Measurements from ENCODE around the gene CUX1. TPM values are rescaled to one million over a fixed set of nuclear protein-coding genes. Genes with fewer than 3 reads are reported as not detected.
"Not testable (repeated sequence)": the region's sequence is repeated elsewhere in the genome, so short reads cannot be mapped to it uniquely, and the experiment has no call there.

The CUX1 gene
- total RNA-seq, 2 donors from 2014 or later = 87.6 to 120 TPM

DNA sequence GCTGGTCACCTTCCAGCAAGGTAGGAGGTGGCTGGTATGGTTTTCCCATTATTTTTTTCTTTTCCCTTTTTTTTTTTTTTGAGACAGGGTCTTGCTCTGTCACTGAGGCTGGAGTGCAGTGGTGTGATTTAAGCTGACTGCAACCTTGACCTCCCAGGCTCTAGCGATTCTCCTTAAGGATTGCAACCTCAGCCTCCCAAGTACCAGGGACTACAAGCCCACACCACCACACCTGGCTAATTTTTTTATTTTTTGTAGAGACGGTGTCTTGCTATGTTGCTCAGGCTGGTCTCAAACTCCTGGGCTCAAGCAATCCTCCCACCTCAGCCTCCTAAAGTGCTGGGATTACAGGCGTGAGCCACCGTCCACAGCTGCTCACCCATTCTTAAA is 24.7 kb upstream of the CUX1 start:
- DNase-seq (ENCODE audit: low spot score); intact Hi-C loops (cut with DNase I): not testable (repeated sequence)

DNA sequence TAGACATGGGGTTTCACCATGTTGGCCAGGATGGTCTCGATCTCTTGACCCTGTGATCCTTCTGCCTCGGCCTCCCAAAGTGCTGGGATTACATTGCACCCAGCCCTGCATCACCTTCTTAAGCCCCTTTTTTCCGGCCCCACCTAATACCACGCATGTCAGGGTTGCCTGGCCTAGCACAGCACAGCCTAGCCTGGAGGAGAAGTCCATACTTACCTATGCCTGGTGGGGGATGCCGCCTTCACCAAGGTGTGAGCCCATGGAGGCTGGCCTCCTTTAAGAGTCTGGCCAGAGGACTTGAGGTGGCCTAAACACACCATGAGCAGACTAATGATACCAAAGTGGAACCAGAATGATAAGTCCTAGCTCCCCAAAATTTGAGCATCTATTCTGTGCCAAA is 22.0 kb upstream of the CUX1 start:
- intact Hi-C loops (cut with DNase I) = no loop called here
- DNase-seq (ENCODE audit: low spot score) = peak; percentile 53

DNA sequence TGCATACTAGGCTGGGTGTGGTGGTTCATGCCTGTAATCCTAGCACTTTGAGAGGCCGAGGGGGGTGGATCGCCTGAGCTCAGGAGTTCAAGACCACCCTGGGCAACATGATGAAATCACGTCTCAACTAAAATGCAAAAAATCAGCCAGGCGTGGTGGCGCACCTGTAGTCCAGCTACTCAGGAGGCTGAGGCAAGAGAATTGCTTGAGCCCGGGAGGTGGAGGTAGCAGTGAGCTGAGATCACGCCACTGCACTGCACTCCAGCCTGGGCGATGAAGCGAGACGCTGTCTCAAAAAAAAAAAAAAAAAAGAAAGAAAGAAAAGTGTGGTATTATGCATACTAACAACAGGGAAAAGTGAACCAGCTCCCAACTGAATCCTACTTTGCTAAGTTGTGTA is 19.3 kb upstream of the CUX1 start:
- peak; percentile 38 for DNase-seq (ENCODE audit: low spot score)
- intact Hi-C loops (cut with DNase I) = not testable (repeated sequence)

DNA sequence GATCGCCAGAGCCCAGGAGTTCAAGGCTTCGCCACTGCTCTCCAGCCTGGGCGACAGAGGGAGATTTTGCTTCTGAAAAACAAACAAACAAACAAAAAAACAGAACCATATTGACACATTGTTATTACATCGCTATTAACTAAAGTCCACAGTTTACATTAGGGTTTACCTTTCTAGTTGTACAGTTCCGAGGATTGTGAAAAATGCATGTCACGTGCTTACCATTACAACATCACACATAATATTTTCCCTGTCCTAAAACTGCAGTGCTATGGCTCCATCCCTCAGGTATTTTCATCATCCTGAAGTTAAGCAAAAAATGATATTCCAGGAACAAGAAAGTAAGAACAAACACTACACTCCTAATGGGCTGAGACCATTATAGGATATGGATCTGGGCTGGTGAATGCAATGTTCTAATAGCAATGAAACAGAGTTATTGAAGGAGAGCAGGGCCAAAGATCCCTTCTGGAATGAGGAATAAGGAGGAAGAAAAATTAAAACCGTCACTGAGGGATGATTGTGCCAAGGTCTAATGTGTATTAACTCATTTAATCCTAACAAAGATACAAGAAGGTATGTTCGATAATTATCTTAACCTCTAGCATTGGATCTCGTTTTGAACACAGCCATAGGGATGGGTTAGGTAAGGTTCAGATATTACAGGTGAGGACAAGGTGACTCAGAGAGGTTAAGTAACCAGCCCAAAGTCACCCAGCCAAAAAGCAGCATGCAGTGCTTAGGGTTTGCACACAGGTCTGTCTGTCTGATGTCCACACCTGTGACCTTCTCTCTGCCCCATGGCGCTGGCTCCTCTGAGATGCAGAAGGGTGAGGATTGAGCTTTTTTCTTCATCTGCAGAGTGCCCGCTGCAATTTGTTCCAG is 14.0 kb upstream of the CUX1 start:
- intact Hi-C loops (cut with DNase I) = no loop called here
- DNase-seq (ENCODE audit: low spot score) = peak; percentile 62

DNA sequence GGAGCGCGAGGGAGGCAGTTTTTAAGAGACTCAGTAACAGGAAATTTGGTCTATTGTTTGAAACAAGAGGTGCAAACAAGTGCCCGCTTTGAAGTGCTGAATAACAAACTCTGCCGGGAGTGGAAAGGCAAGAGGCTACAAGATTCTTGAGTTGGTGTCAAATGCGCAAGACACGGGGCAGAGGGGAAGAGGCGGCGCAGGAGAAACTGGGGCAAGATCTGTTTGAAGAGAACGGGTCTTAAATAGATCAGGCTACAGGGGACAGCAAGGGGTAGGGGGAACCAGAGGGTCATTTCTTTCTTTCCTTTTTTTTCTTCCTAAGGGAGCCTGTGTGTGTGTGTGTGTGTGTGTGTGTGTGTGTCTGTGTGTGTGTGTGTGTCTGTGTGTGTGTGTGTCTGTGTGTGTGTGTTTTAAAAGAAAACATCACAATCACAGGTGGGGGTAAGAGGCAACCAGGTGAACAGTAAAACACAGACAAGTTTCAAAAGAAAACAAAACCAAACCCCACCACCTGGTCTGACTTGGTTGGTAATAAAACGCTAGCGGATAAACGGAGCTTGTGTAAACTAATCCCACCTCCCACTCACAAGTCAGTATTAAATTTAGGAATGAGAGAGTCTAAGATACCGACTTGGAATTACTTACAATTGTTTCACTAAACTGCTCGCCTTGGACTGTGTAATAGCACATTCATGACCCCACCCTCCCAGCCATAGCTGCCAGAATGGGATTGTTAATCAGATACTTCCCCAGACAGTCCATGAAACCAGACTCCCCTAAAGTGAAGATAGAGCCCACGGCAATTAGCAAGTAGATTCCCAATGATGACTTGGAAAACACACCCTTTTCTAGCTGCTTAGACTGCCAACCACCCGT is 13.1 kb upstream of the CUX1 start:
- DNase-seq (ENCODE audit: low spot score) = peak; percentile 76
- intact Hi-C loops (cut with DNase I) = no loop called here

DNA sequence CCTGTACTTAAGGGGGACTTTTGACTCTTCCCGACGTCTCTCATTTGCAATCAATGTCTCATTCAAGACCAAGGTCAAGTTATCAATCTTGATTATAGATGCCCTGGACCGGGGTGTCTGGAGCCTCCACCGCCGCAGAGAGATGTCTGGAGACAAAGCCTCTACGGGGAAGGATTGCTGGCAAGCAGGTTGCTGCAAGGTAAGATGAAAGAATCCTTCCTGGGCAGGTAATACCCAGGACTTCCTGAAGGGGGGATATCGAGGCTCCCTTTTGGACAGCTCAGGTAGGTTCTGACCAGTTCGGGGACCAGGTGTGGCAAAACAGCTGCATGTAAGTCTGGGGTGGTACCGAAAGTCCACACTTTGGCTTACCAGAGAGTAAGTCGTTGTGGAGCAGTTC is 12.5 kb upstream of the CUX1 start:
- intact Hi-C loops (cut with DNase I) = no loop called here
- DNase-seq (ENCODE audit: low spot score) = peak; percentile 28

DNA sequence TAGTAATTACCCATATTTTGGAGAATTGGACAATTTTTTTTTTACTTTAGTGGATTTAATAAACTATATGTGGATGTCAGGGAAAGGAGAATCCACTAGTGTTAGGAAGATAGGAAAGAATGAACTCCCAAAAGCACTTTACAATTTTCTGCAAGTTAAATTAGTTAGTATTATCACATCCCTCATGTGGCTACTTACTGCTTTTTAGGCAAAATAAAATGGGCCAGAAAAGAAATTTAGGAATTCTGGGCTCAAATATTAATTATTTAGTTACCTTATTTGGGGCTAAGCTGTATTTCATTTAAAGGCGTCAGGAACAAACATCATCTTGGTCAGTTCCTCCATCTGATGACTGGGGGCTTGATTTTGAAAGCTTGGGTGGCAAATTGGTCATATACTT is 4.8 kb upstream of the CUX1 start:
- no peak for DNase-seq (ENCODE audit: low spot score)
- intact Hi-C loops (cut with DNase I) = loop anchor here (5.0 to 10.0 kb wide), 4 partner anchors 125 to 422 kb away; no protein-coding TSS in a partner anchor

DNA sequence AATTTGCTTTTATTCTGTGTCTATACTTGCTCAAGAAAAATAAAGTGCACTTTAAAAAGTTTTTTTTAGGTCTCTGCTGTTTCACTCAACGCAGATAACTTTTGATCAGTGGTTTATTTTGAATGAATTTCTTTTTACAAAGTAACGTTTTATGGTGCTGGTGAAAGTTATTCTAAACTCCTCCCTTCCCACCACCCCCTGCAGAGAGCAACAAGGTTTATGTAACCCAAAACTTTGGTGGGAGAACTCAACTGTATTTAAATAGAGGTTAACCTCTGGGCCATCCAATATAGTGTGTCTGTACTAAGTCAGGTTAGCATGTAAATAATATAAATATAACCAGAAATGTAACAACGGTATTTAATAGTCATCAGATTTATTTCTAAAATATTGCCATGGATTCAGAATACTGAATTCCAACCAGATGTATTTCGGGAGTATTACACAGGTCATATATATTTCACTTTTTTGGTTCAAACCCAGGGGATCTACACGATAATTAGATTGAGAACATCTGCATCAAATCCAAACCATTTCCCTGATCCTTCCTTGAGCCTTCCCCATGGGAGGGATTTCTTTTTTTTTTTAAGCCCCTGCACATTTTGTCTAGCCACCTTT is 3.9 kb upstream of the CUX1 start:
- DNase-seq (ENCODE audit: low spot score) = no peak
- intact Hi-C loops (cut with DNase I) = loop anchor here (2.0 to 10.0 kb wide), 5 partner anchors 126 to 421 kb away; no protein-coding TSS in a partner anchor

DNA sequence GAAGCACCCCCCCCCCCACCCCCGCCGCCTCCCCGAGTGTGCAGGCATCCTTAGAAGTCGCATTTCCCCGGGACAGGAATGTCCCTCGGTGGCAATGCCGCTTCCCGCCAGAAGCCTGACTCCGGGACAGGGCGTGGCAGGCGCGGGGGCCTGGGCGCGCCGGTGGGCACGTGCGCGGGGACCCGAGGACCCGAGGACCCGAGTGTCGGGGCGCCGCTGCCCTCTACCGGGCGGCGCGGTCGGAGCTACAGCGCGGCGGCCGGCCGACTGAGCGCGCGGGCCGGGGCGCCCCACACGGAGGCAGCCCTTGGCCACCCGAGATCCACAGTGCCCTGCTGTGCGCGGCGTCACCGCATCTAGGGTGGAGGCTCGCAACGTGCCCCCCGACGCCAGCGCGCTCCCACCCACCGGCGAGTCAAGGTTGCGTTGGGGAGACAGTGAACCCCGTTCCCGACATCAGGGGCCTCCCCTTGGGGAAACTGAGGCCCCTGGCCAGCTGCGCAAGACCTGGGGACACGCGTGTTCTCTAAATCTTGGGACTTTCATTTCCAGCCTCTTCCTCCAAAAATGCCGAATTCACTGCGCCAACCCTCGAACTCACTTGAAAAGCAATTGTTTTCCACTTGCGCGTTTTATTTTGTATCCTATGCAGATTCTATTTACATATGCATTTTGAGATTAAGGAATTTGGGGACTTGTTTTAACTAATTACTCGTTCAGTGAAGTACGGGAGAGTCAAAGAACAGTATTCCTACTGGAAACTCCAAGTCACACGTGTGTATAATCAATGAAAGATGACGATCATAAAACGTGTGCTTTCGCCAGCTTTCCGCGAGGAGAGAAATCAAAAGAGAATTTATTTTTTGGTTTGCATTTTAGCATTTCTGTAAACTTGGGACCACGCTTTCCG is 3.1 kb upstream of the CUX1 start:
- peak; percentile 89 for DNase-seq (ENCODE audit: low spot score)
- intact Hi-C loops (cut with DNase I) = loop anchor here (2.0 to 10.0 kb wide), 5 partner anchors 127 to 420 kb away; no protein-coding TSS in a partner anchor

DNA sequence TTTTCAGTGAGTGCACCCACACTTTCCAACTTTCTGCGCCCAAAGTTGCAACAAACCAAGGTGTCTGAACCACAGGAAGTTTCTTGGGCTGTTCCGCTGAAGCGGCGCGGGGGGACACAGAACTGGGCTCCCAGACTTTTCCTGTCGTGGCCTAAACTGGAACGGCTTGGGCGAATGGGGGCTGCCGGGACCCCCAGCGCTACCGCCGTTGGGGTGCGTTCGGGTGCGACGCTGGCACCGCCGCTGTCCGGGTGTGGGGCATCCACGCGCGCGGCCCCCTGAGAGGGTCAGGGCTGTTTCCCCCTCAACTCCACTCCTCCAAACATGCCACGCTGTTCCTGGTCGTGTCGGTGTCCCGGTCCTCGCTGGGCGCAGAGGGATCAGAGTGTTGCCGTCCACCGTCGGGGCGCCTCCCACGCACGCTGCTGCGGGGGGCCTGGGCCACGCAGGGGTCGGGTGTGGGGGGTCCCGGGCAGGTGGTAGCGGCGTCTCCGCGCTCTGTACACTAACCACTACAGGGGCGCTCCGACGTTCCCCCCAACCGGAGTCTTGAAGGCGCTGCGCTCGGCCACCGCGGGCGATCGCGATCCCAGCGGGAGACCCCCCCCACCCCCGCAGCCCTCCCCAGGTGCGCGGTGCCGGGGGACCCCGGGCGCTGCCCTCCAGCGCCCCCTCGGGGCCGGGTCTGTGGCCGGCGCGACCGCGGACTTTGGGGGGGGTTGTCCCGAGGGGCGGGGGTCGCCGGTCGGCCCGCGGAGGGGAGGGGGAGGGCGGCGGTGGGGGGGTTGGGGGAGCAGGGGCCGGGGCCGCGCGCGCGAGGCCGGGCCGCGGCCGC is 2.2 kb upstream of the CUX1 start:
- intact Hi-C loops (cut with DNase I) = loop anchor here (2.0 to 10.0 kb wide), 6 partner anchors 72 to 420 kb away; no protein-coding TSS in a partner anchor
- DNase-seq (ENCODE audit: low spot score) = peak; percentile 83

DNA sequence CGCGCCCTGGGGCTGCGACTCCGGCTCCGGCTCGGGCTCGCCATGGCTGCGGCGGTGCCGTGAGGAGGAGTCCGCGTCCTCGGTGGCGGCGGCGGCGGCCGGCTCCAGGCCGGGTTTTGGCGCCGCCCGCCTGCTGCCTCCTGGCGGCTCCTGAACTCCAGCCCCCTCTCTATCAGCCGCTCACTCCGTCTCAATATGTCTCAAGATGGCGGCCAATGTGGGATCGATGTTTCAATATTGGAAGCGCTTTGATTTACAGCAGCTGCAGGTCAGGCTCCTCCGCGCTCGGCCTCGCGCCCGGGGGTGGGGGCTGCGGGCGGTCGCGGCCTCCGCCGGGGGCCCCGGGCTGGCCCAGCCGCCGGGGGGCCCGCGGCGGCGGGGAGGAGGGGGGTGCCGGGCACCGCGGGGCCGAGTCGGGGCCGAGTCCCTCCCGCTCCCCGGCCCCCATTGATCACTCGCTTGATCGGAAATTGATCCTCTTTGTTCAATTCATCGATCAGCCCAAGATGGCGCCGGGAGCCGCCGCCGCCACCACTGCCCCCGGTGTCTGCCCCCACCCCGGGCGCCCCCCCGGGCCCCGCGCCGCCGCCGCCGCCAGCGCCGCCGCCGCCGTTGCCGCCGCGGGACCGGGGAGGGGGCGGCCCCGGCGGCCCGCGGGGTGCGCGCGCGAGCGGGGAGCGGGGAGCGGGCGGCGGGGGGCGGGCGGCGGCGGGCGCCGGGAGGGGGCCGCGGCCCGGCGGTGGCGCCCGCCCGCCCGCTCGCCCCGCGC is 1.4 kb upstream of the CUX1 start:
- DNase-seq (ENCODE audit: low spot score) = peak; percentile 92
- intact Hi-C loops (cut with DNase I) = loop anchor here (2.0 to 10.0 kb wide), 5 partner anchors 71 to 419 kb away; no protein-coding TSS in a partner anchor

DNA sequence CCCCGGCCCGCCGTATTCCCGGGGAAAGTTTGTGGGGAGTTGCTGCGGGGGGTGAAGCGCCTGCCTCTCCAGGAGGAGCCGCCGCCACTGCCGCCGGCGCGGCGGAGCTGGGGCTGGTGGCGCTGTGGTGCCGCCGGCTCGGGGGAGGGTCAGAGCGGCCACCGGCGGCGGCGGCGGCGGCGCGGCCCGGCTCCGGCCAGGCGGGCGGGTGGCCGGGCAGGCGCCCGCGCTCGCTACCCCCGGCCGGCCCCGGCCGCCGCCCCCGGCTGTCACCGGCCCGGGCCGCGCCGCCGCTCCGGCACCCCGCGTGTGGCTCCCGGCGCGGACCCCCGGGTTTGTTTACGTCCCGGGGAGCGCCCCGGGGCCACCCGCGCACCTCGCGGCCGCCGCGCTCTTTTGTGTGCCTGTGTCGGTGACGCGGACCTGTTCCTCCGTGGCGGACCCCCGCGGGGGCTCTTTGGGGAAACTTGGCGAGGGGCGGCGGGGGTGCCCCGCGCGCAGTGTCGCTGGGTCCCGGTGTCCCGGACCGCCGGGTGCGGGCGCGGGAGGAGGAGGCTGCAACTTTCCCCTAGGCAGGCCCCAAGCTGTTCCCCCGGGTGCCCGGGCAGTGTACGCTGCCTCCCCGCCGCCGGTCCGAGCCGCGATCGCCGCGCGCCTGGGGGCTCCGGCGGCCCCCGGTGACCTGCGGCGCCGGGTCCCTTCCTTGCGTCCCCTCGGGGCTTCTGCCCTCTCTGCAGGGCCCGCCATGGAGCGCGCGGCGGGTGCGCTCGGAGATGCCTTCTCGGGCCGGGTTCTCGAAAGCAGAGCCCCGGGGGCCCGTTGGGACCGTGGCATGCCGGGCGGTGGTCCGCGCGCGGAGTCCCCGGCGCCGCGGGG is 593 bp upstream of the CUX1 start:
- intact Hi-C loops (cut with DNase I) = loop anchor here (5.0 to 10.0 kb wide), 4 partner anchors 70 to 418 kb away; no protein-coding TSS in a partner anchor
- DNase-seq (ENCODE audit: low spot score) = peak; percentile 86

DNA sequence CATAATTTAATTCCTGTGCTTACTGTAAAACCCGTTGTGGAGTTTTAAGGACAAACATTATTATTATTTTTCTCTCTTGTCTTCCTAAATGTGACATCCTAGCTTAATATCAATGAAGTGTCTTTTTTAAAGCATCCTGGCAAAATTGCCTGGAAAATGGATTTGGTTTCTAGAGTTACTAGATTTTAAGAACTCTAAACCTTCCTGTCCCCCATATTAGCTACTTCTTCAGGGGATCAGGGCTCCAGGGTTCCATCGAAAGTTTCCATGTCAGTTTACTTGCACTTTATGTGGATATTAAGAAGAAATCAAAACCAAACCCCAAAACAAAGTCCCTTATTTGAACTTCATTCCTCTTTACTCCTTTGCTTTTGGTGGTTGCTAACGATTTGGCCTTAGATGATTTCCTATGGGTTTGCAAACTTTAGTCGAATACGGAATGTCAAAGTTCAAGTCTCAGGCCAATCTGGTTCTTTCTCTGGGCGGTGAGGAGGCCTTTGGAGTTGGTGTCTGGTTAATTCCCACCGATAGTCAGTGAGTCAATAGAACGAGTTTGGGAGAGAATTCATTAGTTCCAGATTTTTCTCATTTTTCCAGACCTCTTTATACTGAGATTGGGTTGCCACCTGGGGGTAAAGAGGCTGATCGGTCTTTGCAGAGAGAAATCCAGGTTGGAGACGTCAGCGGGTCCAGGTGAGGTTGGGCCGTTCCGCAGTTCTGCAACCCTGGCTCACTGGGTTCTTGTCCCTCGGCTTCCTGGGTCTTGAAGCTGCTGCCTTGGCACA is 1.1 kb downstream of the CUX1 start:
- DNase-seq (ENCODE audit: low spot score) = no peak
- intact Hi-C loops (cut with DNase I) = loop anchor here (5.0 to 10.0 kb wide), 4 partner anchors 69 to 416 kb away; no protein-coding TSS in a partner anchor

DNA sequence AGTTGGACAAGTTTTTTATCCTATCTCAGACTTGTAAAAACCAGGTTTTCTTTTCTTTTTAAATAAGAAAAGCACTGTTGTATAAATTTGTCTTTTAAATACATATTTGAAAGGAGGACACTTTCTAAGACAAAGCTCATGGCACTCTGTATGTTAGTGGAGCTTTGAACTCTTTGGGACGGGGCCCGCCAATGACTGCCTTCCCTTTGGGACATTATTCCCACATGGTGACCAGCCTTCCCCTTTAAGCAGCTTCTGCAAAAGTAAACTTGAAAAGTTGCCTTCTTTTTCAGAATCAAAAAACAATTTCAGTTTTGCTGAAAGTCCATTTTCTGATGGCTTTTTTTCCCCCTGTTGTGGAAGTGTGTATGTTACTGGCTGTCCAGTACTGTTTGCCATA is 1.8 kb downstream of the CUX1 start:
- intact Hi-C loops (cut with DNase I) = loop anchor here (5.0 to 10.0 kb wide), 4 partner anchors 68 to 416 kb away; no protein-coding TSS in a partner anchor
- no peak for DNase-seq (ENCODE audit: low spot score)
